Activated naive CD8-positive, alpha-beta T cell treated with anti-CD3 and anti-CD28 coated beads, Interleukin-2, amount 50 U/mL, for 24 hours (primary cell): ENCODE results near the gene PLXNC1.

Source experiments
- ATAC-seq: fragments of 150-1000 bp; cut with Tn5 transposase; one replicate; pipeline ENCODE4 v1.10.0; 2021
- DNase-seq: peaks from one replicate; pipeline ENCODE4 v3.0.0; 2021
- H3K27ac Mint-ChIP-seq: one replicate; pipeline ENCODE4 v1.8.0; 2021; ENCODE audit warnings: mild to moderate bottlenecking, mixed read lengths
- H3K27me3 Mint-ChIP-seq: one replicate; pipeline ENCODE4 v1.8.0; 2021; ENCODE audit warnings: mixed read lengths
- H3K36me3 Mint-ChIP-seq: one replicate; pipeline ENCODE4 v1.8.0; 2021; ENCODE audit warnings: low read depth, mixed read lengths
- H3K4me1 Mint-ChIP-seq: one replicate; pipeline ENCODE4 v1.8.0; 2021; ENCODE audit warnings: mixed read lengths
- H3K4me3 Mint-ChIP-seq: one replicate; pipeline ENCODE4 v1.8.0; 2021; ENCODE audit warnings: mild to moderate bottlenecking, moderate library complexity, mixed read lengths
- H3K9me3 Mint-ChIP-seq: one replicate; pipeline ENCODE4 v1.8.0; 2021; ENCODE audit warnings: mixed read lengths

Gene PLXNC1

GRCh38 chr12:94147991-94148738 lies at the start of gene PLXNC1:
Gene PLXNC1, plus strand, starts transcription at chr12:94148577. Its CDS starts 395 bp downstream, at chr12:94148972.
- peaks cover 35% of the 10 kb centered on the region for H3K4me1 Mint-ChIP-seq
- peaks cover 24% of the 10 kb centered on the region for H3K27me3 Mint-ChIP-seq
- peak within 1 kb of the TSS; percentile 87 for H3K4me3 Mint-ChIP-seq
- ATAC-seq (peak; percentile 53), DNase-seq (peak; percentile 74)
- H3K27ac Mint-ChIP-seq, result no peak within 1 kb of the TSS
- no peaks in the 10 kb centered on the region for H3K9me3 Mint-ChIP-seq
- no peaks in the 10 kb centered on the region for H3K36me3 Mint-ChIP-seq

DNA sequence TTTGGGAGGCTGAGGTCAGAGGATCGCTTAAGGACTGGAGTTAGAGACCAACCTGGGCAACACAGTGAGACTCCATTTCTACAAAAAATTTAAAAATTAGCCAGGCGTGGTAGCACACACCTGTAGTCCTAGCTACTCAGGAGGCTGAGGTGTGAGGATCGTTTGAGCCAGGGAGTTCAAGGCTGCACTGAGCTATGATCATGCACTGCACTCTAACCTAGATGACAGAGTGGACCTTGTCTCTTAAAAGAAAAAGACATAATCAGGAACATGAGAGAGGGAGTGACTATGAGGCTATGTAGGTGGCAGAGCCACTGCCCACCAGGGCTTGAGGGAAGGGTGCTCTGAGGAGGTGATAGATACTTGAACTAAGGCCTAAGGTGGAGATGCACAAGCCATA lies 49.2 kb upstream of the PLXNC1 start:
- Mint-ChIP-seq H3K36me3 (no peaks in the 10 kb centered on the region), H3K9me3 (no peaks in the 10 kb centered on the region), H3K4me1 (peaks cover 31% of the 10 kb centered on the region), H3K27me3 (peaks cover 24% of the 10 kb centered on the region), H3K27ac (peak overlapping the region; percentile 30), H3K4me3 (no peak overlapping the region)
- DNase-seq (no peak), ATAC-seq (no peak)

GRCh38 chr12:94099632-94100031 lies 48.7 kb upstream of the PLXNC1 start:
- no peaks in the 10 kb centered on the region for H3K9me3 Mint-ChIP-seq
- no peak for DNase-seq
- peaks cover 26% of the 10 kb centered on the region for H3K27me3 Mint-ChIP-seq
- ATAC-seq, result no peak
- H3K4me1 Mint-ChIP-seq, result peaks cover 32% of the 10 kb centered on the region
- H3K36me3 Mint-ChIP-seq, result no peaks in the 10 kb centered on the region
- H3K27ac Mint-ChIP-seq, result peak overlapping the region; percentile 30
- H3K4me3 Mint-ChIP-seq, result no peak overlapping the region

GRCh38 chr12:94100211-94100627 lies 48.2 kb upstream of the PLXNC1 start:
- Mint-ChIP-seq H3K4me1 (peaks cover 32% of the 10 kb centered on the region), H3K36me3 (no peaks in the 10 kb centered on the region), H3K9me3 (no peaks in the 10 kb centered on the region), H3K27ac (peak overlapping the region; percentile 79), H3K4me3 (peak overlapping the region; percentile 46), H3K27me3 (peaks cover 32% of the 10 kb centered on the region)
- ATAC-seq, result peak; percentile 21
- DNase-seq, result peak; percentile 14

- Mint-ChIP-seq H3K4me1 (peaks cover 32% of the 10 kb centered on the region), H3K4me3 (peak overlapping the region; percentile 79), H3K9me3 (no peaks in the 10 kb centered on the region), H3K27me3 (peaks cover 35% of the 10 kb centered on the region), H3K36me3 (no peaks in the 10 kb centered on the region), H3K27ac (peak overlapping the region; percentile 73)
- peak; percentile 87 for DNase-seq
- ATAC-seq, result peak; percentile 71
These were observed 47.2 kb upstream of the PLXNC1 start for GRCh38 chr12:94100990-94101737.

DNA sequence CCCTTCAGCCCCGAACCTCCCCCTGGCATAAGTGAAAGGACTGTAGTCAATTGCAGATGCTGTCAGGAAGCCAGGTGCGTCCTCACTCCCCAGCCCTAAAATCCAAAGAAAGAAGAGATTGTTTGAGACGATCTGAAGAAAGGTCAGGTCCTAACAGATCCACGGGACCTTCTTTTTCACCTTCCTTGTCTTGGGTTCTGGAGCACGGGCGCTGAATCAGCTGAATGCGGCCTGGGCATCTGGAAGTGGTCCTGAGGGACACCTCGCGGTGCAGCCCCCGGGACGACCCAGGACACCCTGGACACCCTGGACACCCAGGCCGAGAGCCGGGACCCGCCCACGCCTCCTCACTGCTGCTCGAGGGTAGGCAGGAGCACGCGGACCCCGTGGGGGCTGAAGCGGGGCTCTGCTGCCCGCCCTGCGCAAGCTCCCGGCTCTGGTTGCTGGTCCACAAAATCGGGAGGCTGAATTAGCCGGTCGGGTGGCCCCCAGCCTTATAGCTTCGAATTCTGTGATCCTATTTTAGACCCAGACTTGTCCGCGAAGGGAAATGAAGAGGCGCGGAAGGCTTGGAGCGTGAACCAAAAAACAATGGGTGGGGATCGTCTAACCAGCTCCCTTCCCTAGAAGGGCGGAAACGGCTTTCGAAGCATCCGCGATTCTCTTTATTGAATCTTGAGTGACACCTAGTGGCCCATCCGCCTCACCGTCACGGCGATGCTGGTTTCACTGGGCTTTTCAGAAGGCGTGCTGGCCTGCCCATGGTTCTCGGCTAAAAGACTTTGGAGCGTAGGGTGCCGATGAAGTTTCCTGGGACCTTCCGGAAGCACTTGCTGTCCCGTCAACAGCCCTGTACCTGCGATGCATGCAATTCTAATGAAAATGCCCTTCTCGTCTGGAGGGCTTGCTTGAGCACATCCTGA lies 46.4 kb upstream of the PLXNC1 start:
- Mint-ChIP-seq H3K27me3 (peaks cover 38% of the 10 kb centered on the region), H3K4me1 (peaks cover 32% of the 10 kb centered on the region), H3K4me3 (peak overlapping the region; percentile 79), H3K36me3 (no peaks in the 10 kb centered on the region), H3K9me3 (no peaks in the 10 kb centered on the region), H3K27ac (peak overlapping the region; percentile 73)
- peak; percentile 84 for ATAC-seq
- peak; percentile 81 for DNase-seq

GRCh38 chr12:94103986-94104385 lies 44.4 kb upstream of the PLXNC1 start:
- peaks cover 44% of the 10 kb centered on the region for H3K4me1 Mint-ChIP-seq
- H3K4me3 Mint-ChIP-seq, result no peak overlapping the region
- DNase-seq (no peak), ATAC-seq (no peak)
- H3K36me3 Mint-ChIP-seq, result no peaks in the 10 kb centered on the region
- peak overlapping the region; percentile 40 for H3K27ac Mint-ChIP-seq
- peaks cover 38% of the 10 kb centered on the region for H3K27me3 Mint-ChIP-seq
- no peaks in the 10 kb centered on the region for H3K9me3 Mint-ChIP-seq

DNA sequence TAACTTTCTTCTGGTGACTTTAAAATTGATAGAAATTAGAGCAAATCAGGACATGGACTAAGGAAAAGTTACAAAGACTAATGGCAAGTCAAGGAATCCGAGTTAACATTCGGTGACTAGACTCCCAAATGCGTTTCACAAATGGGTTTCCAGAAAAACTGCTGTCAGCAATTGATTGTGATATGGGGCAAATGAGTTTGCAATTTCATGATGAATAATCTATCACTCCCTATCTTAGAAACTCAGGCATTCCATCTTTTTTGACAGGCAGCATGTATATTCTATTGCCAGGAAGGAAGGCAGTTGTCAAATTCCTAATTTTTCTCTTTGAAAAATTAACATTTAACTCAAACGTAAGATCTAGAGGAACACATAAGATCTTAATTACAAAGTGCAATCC lies 40.5 kb upstream of the PLXNC1 start:
- H3K27me3 Mint-ChIP-seq, result peaks cover 24% of the 10 kb centered on the region
- no peak overlapping the region for H3K27ac Mint-ChIP-seq
- no peak overlapping the region for H3K4me3 Mint-ChIP-seq
- H3K4me1 Mint-ChIP-seq, result peaks cover 38% of the 10 kb centered on the region
- H3K36me3 Mint-ChIP-seq, result no peaks in the 10 kb centered on the region
- ATAC-seq, result no peak
- no peak for DNase-seq
- H3K9me3 Mint-ChIP-seq, result no peaks in the 10 kb centered on the region

- H3K27ac Mint-ChIP-seq, result peak overlapping the region; percentile 96
- H3K9me3 Mint-ChIP-seq, result no peaks in the 10 kb centered on the region
- no peaks in the 10 kb centered on the region for H3K36me3 Mint-ChIP-seq
- H3K27me3 Mint-ChIP-seq, result peaks cover 18% of the 10 kb centered on the region
- peak; percentile 96 for ATAC-seq
- H3K4me1 Mint-ChIP-seq, result peaks cover 35% of the 10 kb centered on the region
- DNase-seq, result peak; percentile 79
- H3K4me3 Mint-ChIP-seq, result peak overlapping the region; percentile 19
These were observed 39.2 kb upstream of the PLXNC1 start for GRCh38 chr12:94109160-94109559.

DNA sequence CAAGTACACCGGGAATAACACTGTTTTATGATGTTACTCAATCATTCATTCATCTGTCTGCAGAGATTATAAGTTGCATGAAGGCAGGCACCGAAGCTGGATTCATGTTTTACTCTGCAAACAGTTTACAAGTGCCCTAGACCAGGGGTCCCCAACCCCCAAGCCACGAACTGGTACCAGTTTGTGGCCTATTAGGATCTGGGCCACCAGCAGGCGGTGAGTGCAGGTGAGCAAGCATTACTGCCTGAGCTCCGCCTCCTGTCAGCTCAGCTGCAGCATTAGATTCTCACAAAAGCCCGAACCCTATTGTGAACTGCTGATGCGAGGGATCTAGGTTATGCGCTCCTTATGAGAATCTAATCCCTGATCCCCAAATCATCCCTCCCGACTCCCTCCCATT lies 38.1 kb upstream of the PLXNC1 start:
- Mint-ChIP-seq H3K27ac (no peak overlapping the region), H3K9me3 (no peaks in the 10 kb centered on the region), H3K4me3 (no peak overlapping the region), H3K27me3 (peaks cover 13% of the 10 kb centered on the region), H3K36me3 (no peaks in the 10 kb centered on the region), H3K4me1 (peaks cover 33% of the 10 kb centered on the region)
- ATAC-seq (no peak), DNase-seq (no peak)

GRCh38 chr12:94111302-94111701 lies 37.1 kb upstream of the PLXNC1 start:
- Mint-ChIP-seq H3K4me1 (peaks cover 33% of the 10 kb centered on the region), H3K27me3 (peaks cover 10% of the 10 kb centered on the region), H3K9me3 (no peaks in the 10 kb centered on the region), H3K27ac (no peak overlapping the region), H3K4me3 (no peak overlapping the region), H3K36me3 (no peaks in the 10 kb centered on the region)
- no peak for ATAC-seq
- no peak for DNase-seq

DNA sequence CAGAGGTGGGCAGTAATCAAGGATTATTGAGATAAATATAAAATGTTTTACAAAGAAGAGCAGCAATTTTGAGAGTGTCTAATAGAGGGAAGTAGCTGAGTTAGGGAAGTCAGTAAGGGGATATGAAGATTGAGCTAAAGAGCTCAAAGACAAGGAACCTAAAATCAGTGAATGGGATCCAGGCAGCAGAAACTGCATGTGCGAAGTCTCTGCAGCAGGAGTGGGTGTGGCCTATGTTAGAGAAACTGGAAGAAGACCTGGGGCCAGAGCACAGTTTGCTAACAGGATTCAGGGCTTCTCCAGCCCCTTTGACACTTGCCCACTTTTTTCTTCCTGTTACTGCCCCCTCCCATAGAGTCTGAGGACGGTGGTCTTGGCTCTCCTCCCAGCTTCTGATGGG lies 36.3 kb upstream of the PLXNC1 start:
- H3K36me3 Mint-ChIP-seq, result no peaks in the 10 kb centered on the region
- no peak overlapping the region for H3K27ac Mint-ChIP-seq
- peaks cover 7% of the 10 kb centered on the region for H3K27me3 Mint-ChIP-seq

GRCh38 chr12:94114166-94114565 lies 34.2 kb upstream of the PLXNC1 start:
- no peaks in the 10 kb centered on the region for H3K36me3 Mint-ChIP-seq
- H3K27me3 Mint-ChIP-seq, result peaks cover 3% of the 10 kb centered on the region
- no peak overlapping the region for H3K4me3 Mint-ChIP-seq
- ATAC-seq (no peak), DNase-seq (no peak)
- H3K4me1 Mint-ChIP-seq, result peaks cover 20% of the 10 kb centered on the region
- no peak overlapping the region for H3K27ac Mint-ChIP-seq
- no peaks in the 10 kb centered on the region for H3K9me3 Mint-ChIP-seq

More for the DNA sequence above, 36.3 kb upstream of the PLXNC1 start:
- Mint-ChIP-seq H3K4me3 (no peak overlapping the region), H3K9me3 (no peaks in the 10 kb centered on the region), H3K4me1 (peaks cover 33% of the 10 kb centered on the region)
- ATAC-seq (no peak), DNase-seq (no peak)

GRCh38 chr12:94116191-94116590 lies 32.2 kb upstream of the PLXNC1 start:
- no peak overlapping the region for H3K27ac Mint-ChIP-seq
- peaks cover 6% of the 10 kb centered on the region for H3K4me1 Mint-ChIP-seq
- H3K4me3 Mint-ChIP-seq, result no peak overlapping the region
- no peaks in the 10 kb centered on the region for H3K36me3 Mint-ChIP-seq
- H3K9me3 Mint-ChIP-seq, result no peaks in the 10 kb centered on the region
- peaks cover 3% of the 10 kb centered on the region for H3K27me3 Mint-ChIP-seq
- DNase-seq (no peak), ATAC-seq (no peak)
